OCI-LY3 (cell line): Measurements from ENCODE around the gene TRIM34.

Experiments used
- EZH2phosphoT487 ChIP-seq: fragments of 200-600 bp; shearing (Covaris generic); IDR thresholded peaks from 2 replicates; pipeline ENCODE4 v1.6.1; 2018; ENCODE audit warnings: antibody characterized with exemption, mixed run types, low read depth
- TF ChIP-seq, protein P1 (sequence below): fragments of 200-600, 300-600 bp; sonication (generic); IDR thresholded peaks from 2 replicates; pipeline ENCODE4 v1.5.1; 2014; ENCODE audit warnings: antibody characterized with exemption, low read length, low read depth

DNA sequence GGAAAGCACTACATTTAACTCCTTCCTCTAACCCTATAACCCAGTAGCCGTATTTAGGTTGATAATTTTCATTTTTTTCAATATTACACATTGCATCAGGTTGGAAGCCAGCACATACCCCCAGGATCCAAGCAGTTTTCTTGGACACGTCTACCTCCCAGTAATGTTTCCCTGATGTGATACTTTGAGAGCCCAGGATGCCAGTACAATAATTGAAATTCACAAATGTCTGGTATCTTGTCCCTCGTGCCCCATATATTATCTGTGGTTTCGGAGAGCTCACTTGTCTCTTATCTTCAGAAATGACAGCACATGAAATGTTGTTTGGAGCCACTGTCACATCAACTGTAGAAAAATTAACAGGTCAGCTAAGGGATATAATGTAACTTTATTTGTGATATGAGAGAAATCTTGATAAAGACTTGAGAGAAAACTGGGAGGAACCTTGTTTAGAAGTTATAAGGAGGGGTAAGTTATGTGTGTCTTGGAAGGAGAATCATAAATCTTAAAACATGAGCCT lies 40.3 kb downstream of the TRIM34 start:
- TF ChIP-seq, protein P1, sequence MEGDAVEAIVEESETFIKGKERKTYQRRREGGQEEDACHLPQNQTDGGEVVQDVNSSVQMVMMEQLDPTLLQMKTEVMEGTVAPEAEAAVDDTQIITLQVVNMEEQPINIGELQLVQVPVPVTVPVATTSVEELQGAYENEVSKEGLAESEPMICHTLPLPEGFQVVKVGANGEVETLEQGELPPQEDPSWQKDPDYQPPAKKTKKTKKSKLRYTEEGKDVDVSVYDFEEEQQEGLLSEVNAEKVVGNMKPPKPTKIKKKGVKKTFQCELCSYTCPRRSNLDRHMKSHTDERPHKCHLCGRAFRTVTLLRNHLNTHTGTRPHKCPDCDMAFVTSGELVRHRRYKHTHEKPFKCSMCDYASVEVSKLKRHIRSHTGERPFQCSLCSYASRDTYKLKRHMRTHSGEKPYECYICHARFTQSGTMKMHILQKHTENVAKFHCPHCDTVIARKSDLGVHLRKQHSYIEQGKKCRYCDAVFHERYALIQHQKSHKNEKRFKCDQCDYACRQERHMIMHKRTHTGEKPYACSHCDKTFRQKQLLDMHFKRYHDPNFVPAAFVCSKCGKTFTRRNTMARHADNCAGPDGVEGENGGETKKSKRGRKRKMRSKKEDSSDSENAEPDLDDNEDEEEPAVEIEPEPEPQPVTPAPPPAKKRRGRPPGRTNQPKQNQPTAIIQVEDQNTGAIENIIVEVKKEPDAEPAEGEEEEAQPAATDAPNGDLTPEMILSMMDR: no peak
- TF ChIP-seq EZH2phosphoT487: no peak
